ENCODE measurements around the gene TBC1D8B.
"Not testable (repeated sequence)": the region's sequence is repeated elsewhere in the genome, so short reads cannot be mapped to it uniquely, and the experiment has no call there.

The TBC1D8B gene

GRCh38 chrX:106802388-106803275, at the start of gene TBC1D8B:
TSS of gene TBC1D8B (plus strand) at chrX:106802673. CDS start at chrX:106802854, 181 bp downstream.
- CTCF ChIA-PET, result no interaction called here

GRCh38 chrX:106769288-106769687, 33.2 kb upstream of the TBC1D8B start:
- POLR2A ChIA-PET; CTCF ChIA-PET; DNase-seq (ENCODE audit: extremely low spot score): not testable (repeated sequence)

More at GRCh38 chrX:106802388-106803275, at the start of gene TBC1D8B:
- POLR2A ChIA-PET, result interaction anchor here (1.2 to 1.4 kb wide), 2 partner anchors 20 to 76 kb away, joined by 3 to 8 read pairs; partner anchors contain the start of gene RNF128
- TF ChIP-seq FOXK2 (IDR thresholded peaks at IDR 0.05) (no peak), L3MBTL2 (conservative IDR thresholded peaks at IDR 0.05) (peak; percentile 66; the same call in 1 of the 2 replicates), BHLHE40 (IDR thresholded peaks at IDR 0.05; ENCODE audit: borderline replicate concordance) (no peak), FOXA1 (IDR thresholded peaks at IDR 0.05) (no peak), ELF4 (IDR thresholded peaks at IDR 0.05) (peak; percentile 63), ARNT (IDR thresholded peaks at IDR 0.05) (no peak), SUZ12 (IDR thresholded peaks at IDR 0.05) (peak; percentile 84), CTBP1 (IDR thresholded peaks at IDR 0.05; ENCODE audit: borderline replicate concordance) (peak; percentile 17; the same call in 1 of the 2 replicates)
- peak; percentile 82 for DNase-seq (ENCODE audit: extremely low spot score)

- TF ChIP-seq ELF4 (IDR thresholded peaks at IDR 0.05), result no peak
- TF ChIP-seq ARNT (IDR thresholded peaks at IDR 0.05), result no peak
- TF ChIP-seq LEF1 (IDR thresholded peaks at IDR 0.05; ENCODE audit: borderline replicate concordance), result no peak
- TF ChIP-seq FOXM1 (IDR thresholded peaks at IDR 0.05; ENCODE audit: borderline replicate concordance), result no peak
- no peak for TF ChIP-seq SUZ12 (IDR thresholded peaks at IDR 0.05)
- DNase-seq (ENCODE audit: extremely low spot score), result no peak
- POLR2A ChIA-PET, result no interaction called here
- CTCF ChIA-PET, result no interaction called here
These were observed 27.5 kb upstream of the TBC1D8B start for GRCh38 chrX:106774981-106775380.

DNA sequence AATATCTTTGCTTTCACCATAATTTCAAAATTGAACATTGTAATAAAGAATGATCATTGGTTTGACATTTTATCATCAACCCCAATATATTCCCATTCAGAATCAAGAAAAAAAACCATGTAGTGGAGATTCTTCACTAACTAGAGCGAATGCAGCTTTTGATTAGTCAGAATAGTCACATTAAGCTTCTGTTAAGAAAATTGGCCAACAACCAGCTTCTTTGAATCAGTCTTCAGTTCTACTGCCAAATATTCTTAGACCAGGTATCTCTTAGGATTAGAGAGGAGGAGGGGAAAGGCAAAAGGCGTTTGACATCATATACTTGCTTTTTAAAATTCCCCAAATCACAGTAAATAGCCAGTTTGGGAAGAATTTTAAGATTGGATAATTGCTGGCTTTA, 22.2 kb upstream of the TBC1D8B start:
- TF ChIP-seq FOXK2 (IDR thresholded peaks at IDR 0.05), result no peak
- TF ChIP-seq FOXM1 (IDR thresholded peaks at IDR 0.05; ENCODE audit: borderline replicate concordance), result no peak
- TF ChIP-seq NFRKB (IDR thresholded peaks at IDR 0.05), result no peak
- no peak for TF ChIP-seq TARDBP (IDR thresholded peaks at IDR 0.05)
- no peak for TF ChIP-seq ELF4 (IDR thresholded peaks at IDR 0.05)
- TF ChIP-seq SUZ12 (IDR thresholded peaks at IDR 0.05), result no peak
- no peak for TF ChIP-seq CTBP1 (IDR thresholded peaks at IDR 0.05; ENCODE audit: borderline replicate concordance)
- no peak for TF ChIP-seq SP1 (IDR thresholded peaks at IDR 0.05)
- TF ChIP-seq BHLHE40 (IDR thresholded peaks at IDR 0.05; ENCODE audit: borderline replicate concordance), result no peak
- TF ChIP-seq ZNF384 (IDR thresholded peaks at IDR 0.05), result no peak
- no peak for TF ChIP-seq L3MBTL2 (conservative IDR thresholded peaks at IDR 0.05)
- no peak for TF ChIP-seq ARNT (IDR thresholded peaks at IDR 0.05)
- no peak for TF ChIP-seq HDGF (IDR thresholded peaks at IDR 0.05; ENCODE audit: borderline replicate concordance)
- no peak for TF ChIP-seq LEF1 (IDR thresholded peaks at IDR 0.05; ENCODE audit: borderline replicate concordance)
- no peak for TF ChIP-seq FOXA1 (IDR thresholded peaks at IDR 0.05)
- no peak for TF ChIP-seq PKNOX1 (IDR thresholded peaks at IDR 0.05)
- CTCF ChIA-PET, result no interaction called here
- POLR2A ChIA-PET, result interaction anchor here (1.3 kb wide), 1 partner anchor 54 kb away, joined by 3 read pairs; the partner anchor contains the start of gene RNF128
- no peak for DNase-seq (ENCODE audit: extremely low spot score)

DNA sequence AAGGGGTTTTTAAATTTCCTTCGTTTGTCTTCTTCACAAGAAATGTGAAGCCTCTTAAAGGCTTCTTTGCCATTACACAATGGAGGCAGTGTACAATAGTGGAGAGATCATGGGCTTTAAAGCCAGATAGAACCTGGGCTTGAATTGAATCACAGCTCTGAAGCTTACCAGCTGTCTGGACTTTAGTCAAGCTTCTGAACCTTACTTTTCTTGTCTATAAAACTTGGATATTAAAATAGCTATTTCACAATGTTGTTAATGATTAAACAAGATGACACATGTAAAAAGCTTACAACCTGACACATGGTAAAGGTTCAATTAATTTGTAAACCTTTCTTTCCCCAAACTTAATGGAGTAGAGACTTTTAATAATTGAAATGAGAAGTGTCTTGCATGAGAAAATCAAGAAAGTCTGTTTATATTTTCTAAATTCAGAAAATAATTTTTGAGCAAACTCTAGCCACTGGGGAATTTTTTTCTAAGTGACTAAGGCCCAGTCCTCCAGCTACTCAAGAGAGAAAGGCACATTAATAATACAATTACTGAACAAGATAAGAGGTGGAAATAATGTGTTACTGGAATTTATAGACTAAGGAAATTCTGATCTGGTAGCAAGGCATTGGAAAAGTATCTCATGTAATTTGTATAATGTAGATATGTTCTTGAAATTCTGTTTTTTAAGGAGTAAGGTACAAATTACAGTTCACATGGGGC, 21.7 kb upstream of the TBC1D8B start:
- POLR2A ChIA-PET, result no interaction called here
- CTCF ChIA-PET, result no interaction called here
- no peak for TF ChIP-seq ELF4 (IDR thresholded peaks at IDR 0.05)
- no peak for TF ChIP-seq FOXA1 (IDR thresholded peaks at IDR 0.05)
- TF ChIP-seq FOXM1 (IDR thresholded peaks at IDR 0.05; ENCODE audit: borderline replicate concordance), result no peak
- TF ChIP-seq NFRKB (IDR thresholded peaks at IDR 0.05), result no peak
- no peak for TF ChIP-seq BHLHE40 (IDR thresholded peaks at IDR 0.05; ENCODE audit: borderline replicate concordance)
- DNase-seq (ENCODE audit: extremely low spot score), result no peak

- POLR2A ChIA-PET, result no interaction called here
- DNase-seq (ENCODE audit: extremely low spot score), result no peak
- CTCF ChIA-PET, result no interaction called here
- TF ChIP-seq TARDBP (IDR thresholded peaks at IDR 0.05) (no peak), SP1 (IDR thresholded peaks at IDR 0.05) (no peak), SUZ12 (IDR thresholded peaks at IDR 0.05) (no peak), BHLHE40 (IDR thresholded peaks at IDR 0.05; ENCODE audit: borderline replicate concordance) (no peak), CTBP1 (IDR thresholded peaks at IDR 0.05; ENCODE audit: borderline replicate concordance) (no peak), FOXK2 (IDR thresholded peaks at IDR 0.05) (no peak), LEF1 (IDR thresholded peaks at IDR 0.05; ENCODE audit: borderline replicate concordance) (no peak), FOXM1 (IDR thresholded peaks at IDR 0.05; ENCODE audit: borderline replicate concordance) (no peak), ZNF384 (IDR thresholded peaks at IDR 0.05) (no peak), NFRKB (IDR thresholded peaks at IDR 0.05) (no peak), ELF4 (IDR thresholded peaks at IDR 0.05) (no peak), ARNT (IDR thresholded peaks at IDR 0.05) (no peak), L3MBTL2 (conservative IDR thresholded peaks at IDR 0.05) (no peak), HDGF (IDR thresholded peaks at IDR 0.05; ENCODE audit: borderline replicate concordance) (no peak), PKNOX1 (IDR thresholded peaks at IDR 0.05) (no peak), FOXA1 (IDR thresholded peaks at IDR 0.05) (no peak)
These were observed 18.8 kb upstream of the TBC1D8B start for GRCh38 chrX:106783716-106784115.
